Keratinocyte (primary cell): ENCODE data around the gene SIGLEC15.

Experiments
- CTCF ChIP-seq, 3 experiments: IDR thresholded peaks in 1 of 3; conservative IDR thresholded peaks in 1 of 3; optimal IDR thresholded peaks in 1 of 3; 2 replicates in 2 of 3; 3 replicates in 1 of 3; pipeline versions ENCODE3 to v1.5.1; 2011; ENCODE audit warnings: low read length in 3 of 3, mild to moderate bottlenecking in 3 of 3, moderate library complexity in 2 of 3, control low read depth in 1 of 3, inconsistent platforms in 1 of 3; ENCODE audit not compliant: insufficient read depth in 2 of 3; ENCODE audit errors: extremely low read depth in 1 of 3
- EZH2 ChIP-seq: IDR thresholded peaks from one replicate; pipeline ENCODE4 v1.6.1; 2012; ENCODE audit warnings: inconsistent platforms, mild to moderate bottlenecking, low read length, moderate library complexity

- no peak for TF ChIP-seq EZH2
- TF ChIP-seq CTCF (optimal IDR thresholded peaks at IDR 0.05 in 1 of 3, IDR thresholded peaks at IDR 0.05 in 1 of 3, conservative IDR thresholded peaks at IDR 0.05 in 1 of 3; ENCODE audit: extremely low read depth in 1 of 3, insufficient read depth in 2 of 3, low read length in 3 of 3) = no peak
Measured at GRCh38 chr18:45833846-45834245, 8.4 kb downstream of the SIGLEC15 start.
